ENCODE data around the gene TRAF3IP1.

TRAF3IP1 gene

GRCh38 chr2:238295144-238296112, 24.9 kb upstream of the TRAF3IP1 start:
- DNase-seq (ENCODE audit: extremely low read depth, low read depth), result no peak
- TF ChIP-seq, protein P1, sequence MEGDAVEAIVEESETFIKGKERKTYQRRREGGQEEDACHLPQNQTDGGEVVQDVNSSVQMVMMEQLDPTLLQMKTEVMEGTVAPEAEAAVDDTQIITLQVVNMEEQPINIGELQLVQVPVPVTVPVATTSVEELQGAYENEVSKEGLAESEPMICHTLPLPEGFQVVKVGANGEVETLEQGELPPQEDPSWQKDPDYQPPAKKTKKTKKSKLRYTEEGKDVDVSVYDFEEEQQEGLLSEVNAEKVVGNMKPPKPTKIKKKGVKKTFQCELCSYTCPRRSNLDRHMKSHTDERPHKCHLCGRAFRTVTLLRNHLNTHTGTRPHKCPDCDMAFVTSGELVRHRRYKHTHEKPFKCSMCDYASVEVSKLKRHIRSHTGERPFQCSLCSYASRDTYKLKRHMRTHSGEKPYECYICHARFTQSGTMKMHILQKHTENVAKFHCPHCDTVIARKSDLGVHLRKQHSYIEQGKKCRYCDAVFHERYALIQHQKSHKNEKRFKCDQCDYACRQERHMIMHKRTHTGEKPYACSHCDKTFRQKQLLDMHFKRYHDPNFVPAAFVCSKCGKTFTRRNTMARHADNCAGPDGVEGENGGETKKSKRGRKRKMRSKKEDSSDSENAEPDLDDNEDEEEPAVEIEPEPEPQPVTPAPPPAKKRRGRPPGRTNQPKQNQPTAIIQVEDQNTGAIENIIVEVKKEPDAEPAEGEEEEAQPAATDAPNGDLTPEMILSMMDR (IDR thresholded peaks at IDR 0.05; ENCODE audit: low read depth, low read length), result no peak

GRCh38 chr2:238296638-238297457, 23.5 kb upstream of the TRAF3IP1 start:
- DNase-seq (ENCODE audit: extremely low read depth, low read depth), result no peak
- TF ChIP-seq, protein P1 (IDR thresholded peaks at IDR 0.05; ENCODE audit: low read depth, low read length), result no peak

- DNase-seq (ENCODE audit: extremely low read depth, low read depth), result no peak
These were observed 20.5 kb upstream of the TRAF3IP1 start for GRCh38 chr2:238299803-238300202.

DNA sequence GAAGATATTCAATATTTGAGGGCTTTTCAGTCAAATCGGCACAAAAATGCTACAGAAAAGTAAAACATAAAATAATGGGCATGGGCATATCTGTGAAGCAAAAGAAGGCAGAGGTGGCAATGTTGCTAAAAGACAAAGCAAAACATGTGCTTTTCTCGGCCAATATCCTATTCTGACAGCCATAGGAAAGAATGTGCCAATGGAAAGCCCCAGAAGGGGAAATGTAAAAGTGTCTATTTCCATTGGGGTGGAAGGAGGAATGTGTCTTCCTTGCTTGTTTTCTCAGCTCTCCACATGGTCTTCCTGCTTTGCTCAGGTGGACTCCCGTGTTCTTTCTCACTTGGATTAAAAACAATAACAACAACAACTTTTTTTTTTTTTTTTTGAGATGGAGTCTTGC, 18.2 kb upstream of the TRAF3IP1 start:
- DNase-seq (ENCODE audit: extremely low read depth, low read depth), result no peak
- TF ChIP-seq, protein P1 (IDR thresholded peaks at IDR 0.05; ENCODE audit: low read depth, low read length), result no peak

More at GRCh38 chr2:238299803-238300202, 20.5 kb upstream of the TRAF3IP1 start:
- TF ChIP-seq, protein P1 (IDR thresholded peaks at IDR 0.05; ENCODE audit: low read depth, low read length), result no peak

DNA sequence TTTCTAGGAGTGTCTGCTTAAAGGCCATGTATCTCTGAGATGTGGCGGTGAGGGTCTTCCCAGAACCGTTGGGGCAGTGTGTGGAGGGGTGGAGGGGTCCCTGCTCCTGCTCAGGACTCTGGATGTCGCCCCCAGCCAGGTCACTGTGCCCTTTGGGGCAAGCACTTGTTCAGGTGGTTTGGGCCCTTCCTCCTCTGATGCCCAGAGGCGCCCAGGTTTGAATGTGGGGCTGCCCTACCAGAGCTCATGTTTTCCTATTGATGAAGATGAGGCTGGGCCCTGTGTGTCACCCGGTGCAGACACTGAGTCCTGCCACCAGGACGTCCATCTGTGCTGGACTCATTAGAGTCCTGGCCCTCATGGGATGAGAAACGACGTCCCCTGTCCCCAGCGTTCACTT, 17.6 kb upstream of the TRAF3IP1 start:
- no peak for DNase-seq (ENCODE audit: extremely low read depth, low read depth)
- TF ChIP-seq, protein P1 (IDR thresholded peaks at IDR 0.05; ENCODE audit: low read depth, low read length), result no peak

DNA sequence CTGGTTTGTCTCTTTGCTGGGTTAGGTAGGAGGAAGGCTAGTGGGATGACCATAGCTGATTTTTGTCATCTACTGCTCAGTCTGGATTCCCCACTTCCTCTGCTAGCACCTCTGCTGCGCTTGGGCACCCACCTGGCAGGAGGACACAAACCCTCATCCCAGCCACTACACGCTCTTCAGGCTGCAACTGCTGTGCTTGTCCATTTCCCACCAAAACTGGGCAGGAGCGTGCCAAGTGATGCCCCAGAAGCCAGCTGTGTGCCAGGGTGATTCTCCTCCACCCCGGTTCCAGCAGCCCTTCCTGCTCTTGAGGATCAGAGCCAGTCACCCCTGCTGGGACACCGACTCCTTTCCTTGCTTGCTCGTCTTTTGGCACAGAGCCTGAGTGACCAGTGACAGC, 16.2 kb upstream of the TRAF3IP1 start:
- TF ChIP-seq, protein P1 (IDR thresholded peaks at IDR 0.05; ENCODE audit: low read depth, low read length), result no peak
- DNase-seq (ENCODE audit: extremely low read depth, low read depth), result no peak

All from AG09319 (cell line).